ENCODE measurements around the gene NRG3. TPM values are rescaled to one million over a fixed set of nuclear protein-coding genes. Genes with fewer than 3 reads are reported as not detected.

Gene NRG3
- total and polyA plus RNA-seq, 12 donors = 0.46 to 3.8 (median 1.3) TPM

GRCh38 chr10:82918022-82918421 lies 1043.0 kb downstream of the NRG3 start:
- no peak for TF ChIP-seq POLR2A (IDR thresholded peaks at IDR 0.05)
- no peak for TF ChIP-seq CTCF (IDR thresholded peaks at IDR 0.05)
- Histone ChIP-seq H3K9me3 (replicated peaks in 1 of 3) (no peaks in the 10 kb centered on the region), H3K27me3 (no peaks in the 10 kb centered on the region), H3K36me3 (replicated peaks in 1 of 2) (no peaks in the 10 kb centered on the region), H3K27ac (no peak overlapping the region), H3K4me3 (no peak overlapping the region), H3K4me1 (replicated peaks in 1 of 2) (no peaks in the 10 kb centered on the region)
- intact Hi-C loops (cut with DNase I) = no loop called here
- no peak for DNase-seq

- intact Hi-C loops (cut with DNase I) = no loop called here
- 71 to 85% (median 79%) methylated on average over 4 of the region's 4 CpGs for whole genome bisulfite sequencing, 4 donors
- Histone ChIP-seq H3K4me1 (replicated peaks in 1 of 2) (no peaks in the 10 kb centered on the region), H3K27me3 (no peaks in the 10 kb centered on the region), H3K4me3 (no peak overlapping the region), H3K27ac (no peak overlapping the region), H3K9me3 (replicated peaks in 1 of 3) (no peaks in the 10 kb centered on the region), H3K36me3 (replicated peaks in 1 of 2) (no peaks in the 10 kb centered on the region)
- TF ChIP-seq POLR2A (IDR thresholded peaks at IDR 0.05) = no peak
- TF ChIP-seq CTCF (IDR thresholded peaks at IDR 0.05) = no peak
- no peak for DNase-seq
Measured at GRCh38 chr10:82922046-82922445, 1047.1 kb downstream of the NRG3 start.

GRCh38 chr10:82922755-82923154 lies 1047.8 kb downstream of the NRG3 start:
- DNase-seq = no peak
- no peaks in the 10 kb centered on the region for H3K27me3 ChIP-seq
- no peak overlapping the region for H3K4me3 ChIP-seq
- TF ChIP-seq CTCF (IDR thresholded peaks at IDR 0.05) (no peak), POLR2A (IDR thresholded peaks at IDR 0.05) (no peak)
- no peaks in the 10 kb centered on the region for H3K9me3 ChIP-seq (replicated peaks in 1 of 3)
- intact Hi-C loops (cut with DNase I) = no loop called here
- WGBS, 4 donors = 58 to 75% (median 68%) methylated on average over 2 of the region's 2 CpGs
- H3K4me1 ChIP-seq (replicated peaks in 1 of 2) = no peaks in the 10 kb centered on the region
- H3K36me3 ChIP-seq (replicated peaks in 1 of 2) = no peaks in the 10 kb centered on the region
- no peak overlapping the region for H3K27ac ChIP-seq

- Histone ChIP-seq H3K27me3 (no peaks in the 10 kb centered on the region), H3K27ac (no peak overlapping the region), H3K4me3 (no peak overlapping the region), H3K9me3 (replicated peaks in 1 of 3) (no peaks in the 10 kb centered on the region), H3K36me3 (replicated peaks in 1 of 2) (no peaks in the 10 kb centered on the region), H3K4me1 (replicated peaks in 1 of 2) (no peaks in the 10 kb centered on the region)
- no peak for TF ChIP-seq CTCF (IDR thresholded peaks at IDR 0.05)
- TF ChIP-seq POLR2A (IDR thresholded peaks at IDR 0.05) = no peak
- intact Hi-C loops (cut with DNase I) = no loop called here
- no peak for DNase-seq
- WGBS, 4 donors = 69 to 93% (median 87%) methylated on average over 1 of the region's 1 CpG
Measured at GRCh38 chr10:82924711-82925110, 1049.7 kb downstream of the NRG3 start.
